Right ventricle myocardium superior (tissue), 1 donor: Measurements from ENCODE around the gene ZMYM5. TPM values are rescaled to one million over a fixed set of nuclear protein-coding genes. Genes with fewer than 3 reads are reported as not detected.
"Not testable (repeated sequence)": the region's sequence is repeated elsewhere in the genome, so short reads cannot be mapped to it uniquely, and the experiment has no call there.

Experiments used
- ATAC-seq: fragments of 200-7000 bp; cut with Tn5 transposase; one replicate; pipeline ENCODE4 v1.9.1; 2020; ENCODE audit warnings: mild to moderate bottlenecking; ENCODE audit not compliant: poor library complexity
- DNase-seq: peaks from one replicate; pipeline ENCODE4 v3.0.0-alpha.2; 2020
- intact Hi-C: fragments of 100-400 bp; cut with DNase I; formaldehyde crosslinking; loops from one replicate; pipeline ENCODE4 v1.11.2; 2022
- long read RNA-seq: library from polyadenylated mRNA; unstranded; transcript quantifications from one replicate; pipeline ENCODE4 v2.0.0, GENCODE V29; 2021
- total RNA-seq: library from RNA; stranded (reverse); fragmentation: NEBNext Ultra II Directional; extraction: Animal tissue kit (Norgen Biotek cat#: 25700); gene quantifications from one replicate; pipeline ENCODE4 v1.2.1, GENCODE V29; 2021
- donor health status: DM: no; HTN: yes; CAD: no; lungs with severe emphysema.

The ZMYM5 gene
- total RNA-seq = 6.5 TPM
- long read RNA-seq, transcript ZMYM5-201 (8 exons, 3,268 nt) = major isoform, 13 of 18 reads
- long read RNA-seq, partial matches to known transcripts = 0 of 18 reads
- long read RNA-seq, other reads (novel, unspliced or antisense) = 5 of 18 reads

- DNase-seq (peak; percentile 99), ATAC-seq (peak; percentile 96)
- intact Hi-C loops = loop anchor here (2.0 to 5.0 kb wide), 2 partner anchors 81 to 94 kb away; partner anchors contain the start of genes PSPC1 and ZMYM2
Observed at GRCh38 chr13:19863323-19864023, at the start of gene ZMYM5. Gene ZMYM5 (minus strand): TSS chr13:19863649. CDS start chr13:19852180, 11,469 bp downstream.

GRCh38 chr13:19910336-19911072 lies 47.1 kb upstream of the ZMYM5 start:
- no peak for DNase-seq
- no peak for ATAC-seq
- intact Hi-C loops = no loop called here

GRCh38 chr13:19908350-19908986 lies 45.0 kb upstream of the ZMYM5 start:
- no peak for ATAC-seq
- DNase-seq = no peak
- intact Hi-C loops = no loop called here

- ATAC-seq, intact Hi-C loops, DNase-seq: not testable (repeated sequence)
Observed at GRCh38 chr13:19905487-19906195, 42.2 kb upstream of the ZMYM5 start.

GRCh38 chr13:19890030-19890429 lies 26.6 kb upstream of the ZMYM5 start:
- DNase-seq (no peak), ATAC-seq (no peak)
- intact Hi-C loops = no loop called here

- intact Hi-C loops = no loop called here
- ATAC-seq (no peak), DNase-seq (no peak)
Observed at GRCh38 chr13:19888799-19889198, 25.4 kb upstream of the ZMYM5 start.

- intact Hi-C loops = no loop called here
- DNase-seq (no peak), ATAC-seq (no peak)
Observed at GRCh38 chr13:19882231-19882630, 18.8 kb upstream of the ZMYM5 start.

GRCh38 chr13:19881641-19882040 lies 18.2 kb upstream of the ZMYM5 start:
- ATAC-seq = no peak
- DNase-seq = no peak
- intact Hi-C loops = no loop called here

- ATAC-seq (peak; percentile 6), DNase-seq (peak; percentile 72)
- intact Hi-C loops = loop anchor here (5.0 kb wide), 1 partner anchor 92 kb away; the partner anchor contains the start of gene ZMYM2
Observed at GRCh38 chr13:19864746-19865309, 1.4 kb upstream of the ZMYM5 start.

- DNase-seq (peak; percentile 86), ATAC-seq (peak; percentile 55)
- intact Hi-C loops = loop anchor here (5.0 kb wide), 1 partner anchor 93 kb away; the partner anchor contains the start of gene ZMYM2
Observed at GRCh38 chr13:19864024-19864745, 736 bp upstream of the ZMYM5 start.

GRCh38 chr13:19862481-19863313 lies 752 bp downstream of the ZMYM5 start:
- intact Hi-C loops = loop anchor here (2.0 to 5.0 kb wide), 2 partner anchors 80 to 95 kb away; partner anchors contain the start of genes PSPC1 and ZMYM2
- no peak for DNase-seq

GRCh38 chr13:19861762-19862161 lies 1.7 kb downstream of the ZMYM5 start:
- ATAC-seq = no peak
- intact Hi-C loops = loop anchor here (2.0 to 5.0 kb wide), 2 partner anchors 79 to 96 kb away; partner anchors contain the start of genes PSPC1 and ZMYM2

More at GRCh38 chr13:19862481-19863313, 752 bp downstream of the ZMYM5 start:
- peak; percentile 12 for ATAC-seq

GRCh38 chr13:19860884-19861655 lies 2.4 kb downstream of the ZMYM5 start:
- intact Hi-C loops = loop anchor here (5.0 kb wide), 1 partner anchor 96 kb away; the partner anchor contains the start of gene ZMYM2
- ATAC-seq (no peak), DNase-seq (no peak)

More at GRCh38 chr13:19861762-19862161, 1.7 kb downstream of the ZMYM5 start:
- DNase-seq = no peak

- ATAC-seq, intact Hi-C loops, DNase-seq: not testable (repeated sequence)
Observed at GRCh38 chr13:19857637-19858036, 5.8 kb downstream of the ZMYM5 start.

GRCh38 chr13:19852766-19853165 lies 10.7 kb downstream of the ZMYM5 start:
- ATAC-seq (no peak), DNase-seq (no peak)
- intact Hi-C loops = no loop called here

- intact Hi-C loops = no loop called here
- no peak for ATAC-seq
- no peak for DNase-seq
Observed at GRCh38 chr13:19845758-19846157, 17.7 kb downstream of the ZMYM5 start.
